Adipocyte (in vitro differentiated cells): Measurements from ENCODE around the gene RALGPS1.

Experiments
- DNase-seq: peaks from one replicate; pipeline ENCODE4 v3.0.0-alpha.2; 2015; ENCODE audit warnings: low read depth
- H3K27me3 ChIP-seq: replicated peaks from 2 replicates; pipeline ENCODE4 v1.7.0; 2013; ENCODE audit warnings: mild to moderate bottlenecking, low read length, moderate library complexity; ENCODE audit not compliant: control insufficient read depth, insufficient read depth
- H3K36me3 ChIP-seq: 2 replicates; pipeline ENCODE4 v1.7.0; 2013; ENCODE audit warnings: low read length, mild to moderate bottlenecking, moderate library complexity; ENCODE audit not compliant: control insufficient read depth, insufficient read depth, severe bottlenecking
- H3K4me1 ChIP-seq: 2 replicates; pipeline ENCODE4 v1.7.0; 2013; ENCODE audit warnings: mild to moderate bottlenecking, low read length, moderate library complexity; ENCODE audit not compliant: control insufficient read depth, insufficient read depth
- H3K4me3 ChIP-seq: 2 replicates; pipeline ENCODE4 v1.7.0; 2013; ENCODE audit warnings: mild to moderate bottlenecking, low read length, moderate library complexity
- H3K9ac ChIP-seq: 2 replicates; pipeline ENCODE4 v1.7.0; 2013; ENCODE audit warnings: mild to moderate bottlenecking, low read length, moderate library complexity
- H3K9me3 ChIP-seq: 2 replicates; pipeline ENCODE4 v1.7.0; 2013; ENCODE audit warnings: mild to moderate bottlenecking, low read length, moderate library complexity; ENCODE audit not compliant: control insufficient read depth

RALGPS1 gene

GRCh38 chr9:126907058-126907457 lies 7.5 kb upstream of the RALGPS1 start:
- H3K4me3 ChIP-seq, result no peak overlapping the region
- no peaks in the 10 kb centered on the region for H3K36me3 ChIP-seq
- no peak overlapping the region for H3K9ac ChIP-seq
- peaks cover 6% of the 10 kb centered on the region for H3K9me3 ChIP-seq
- no peak for DNase-seq
- peaks cover 42% of the 10 kb centered on the region for H3K27me3 ChIP-seq
- H3K4me1 ChIP-seq, result no peaks in the 10 kb centered on the region

- H3K4me1 ChIP-seq, result no peaks in the 10 kb centered on the region
- DNase-seq, result no peak
- H3K9ac ChIP-seq, result no peak overlapping the region
- H3K36me3 ChIP-seq, result no peaks in the 10 kb centered on the region
- H3K9me3 ChIP-seq, result peaks cover 6% of the 10 kb centered on the region
- peaks cover 12% of the 10 kb centered on the region for H3K27me3 ChIP-seq
- H3K4me3 ChIP-seq, result no peak overlapping the region
Observed at GRCh38 chr9:126915281-126915816, 767 bp downstream of the RALGPS1 start.

GRCh38 chr9:126915846-126916543 lies 1.4 kb downstream of the RALGPS1 start:
- H3K4me3 ChIP-seq, result no peak overlapping the region
- DNase-seq, result no peak

GRCh38 chr9:126916909-126917308 lies 2.3 kb downstream of the RALGPS1 start:
- DNase-seq, result no peak
- Histone ChIP-seq H3K4me1 (no peaks in the 10 kb centered on the region), H3K9me3 (no peaks in the 10 kb centered on the region), H3K4me3 (no peak overlapping the region), H3K36me3 (no peaks in the 10 kb centered on the region), H3K27me3 (peaks cover 21% of the 10 kb centered on the region), H3K9ac (no peak overlapping the region)

More at GRCh38 chr9:126915846-126916543, 1.4 kb downstream of the RALGPS1 start:
- no peak overlapping the region for H3K9ac ChIP-seq
- H3K9me3 ChIP-seq, result peaks cover 6% of the 10 kb centered on the region
- H3K4me1 ChIP-seq, result no peaks in the 10 kb centered on the region
- H3K36me3 ChIP-seq, result no peaks in the 10 kb centered on the region
- peaks cover 15% of the 10 kb centered on the region for H3K27me3 ChIP-seq

DNA sequence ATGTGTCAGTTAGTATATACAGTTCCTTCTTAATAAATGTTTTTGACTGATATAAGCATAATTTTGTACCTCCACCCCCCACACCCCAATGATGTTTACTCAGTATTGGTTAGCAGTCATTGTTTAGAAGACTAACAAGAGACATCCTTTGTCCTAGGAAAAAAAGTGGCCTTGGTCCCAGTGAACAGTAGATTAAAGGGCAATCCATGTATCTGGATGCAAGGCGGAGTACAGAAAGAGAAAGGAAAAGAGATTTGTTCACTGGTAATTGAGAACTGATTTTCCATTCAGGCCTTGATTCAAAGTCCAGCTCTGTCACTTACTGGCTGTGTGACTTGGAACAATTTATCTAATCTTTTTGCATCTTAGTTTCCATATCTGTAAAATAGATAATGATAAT lies 4.6 kb downstream of the RALGPS1 start:
- no peaks in the 10 kb centered on the region for H3K4me1 ChIP-seq
- H3K36me3 ChIP-seq, result no peaks in the 10 kb centered on the region
- no peaks in the 10 kb centered on the region for H3K9me3 ChIP-seq
- H3K27me3 ChIP-seq, result peaks cover 20% of the 10 kb centered on the region
- no peak overlapping the region for H3K4me3 ChIP-seq
- no peak for DNase-seq
- H3K9ac ChIP-seq, result no peak overlapping the region

GRCh38 chr9:126925876-126926275 lies 11.3 kb downstream of the RALGPS1 start:
- Histone ChIP-seq H3K4me3 (no peak overlapping the region), H3K27me3 (peaks cover 40% of the 10 kb centered on the region), H3K9me3 (no peaks in the 10 kb centered on the region), H3K9ac (no peak overlapping the region), H3K4me1 (no peaks in the 10 kb centered on the region), H3K36me3 (no peaks in the 10 kb centered on the region)
- no peak for DNase-seq

DNA sequence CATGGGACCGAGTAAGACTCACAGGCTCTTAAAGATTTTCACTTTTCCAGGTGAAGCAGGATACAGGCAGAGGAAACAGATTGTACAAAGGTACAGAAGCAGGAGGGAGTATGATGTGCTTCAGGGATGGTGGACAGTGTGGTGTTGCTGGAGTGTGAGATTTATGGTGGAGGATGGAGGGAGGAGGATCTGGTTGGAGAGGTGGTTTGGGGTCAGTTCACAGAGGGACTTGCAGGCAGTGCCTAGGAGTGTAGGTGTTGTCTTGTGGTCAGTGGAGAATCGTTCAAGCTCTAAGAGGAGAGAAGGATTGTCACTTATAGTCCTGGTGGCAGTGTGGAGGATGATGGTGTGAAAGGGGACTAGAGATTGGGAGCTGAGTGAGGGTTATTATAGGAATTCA lies 11.8 kb downstream of the RALGPS1 start:
- peaks cover 38% of the 10 kb centered on the region for H3K27me3 ChIP-seq
- no peaks in the 10 kb centered on the region for H3K9me3 ChIP-seq
- no peaks in the 10 kb centered on the region for H3K36me3 ChIP-seq
- H3K4me1 ChIP-seq, result no peaks in the 10 kb centered on the region
- H3K4me3 ChIP-seq, result no peak overlapping the region
- DNase-seq, result no peak
- H3K9ac ChIP-seq, result no peak overlapping the region

DNA sequence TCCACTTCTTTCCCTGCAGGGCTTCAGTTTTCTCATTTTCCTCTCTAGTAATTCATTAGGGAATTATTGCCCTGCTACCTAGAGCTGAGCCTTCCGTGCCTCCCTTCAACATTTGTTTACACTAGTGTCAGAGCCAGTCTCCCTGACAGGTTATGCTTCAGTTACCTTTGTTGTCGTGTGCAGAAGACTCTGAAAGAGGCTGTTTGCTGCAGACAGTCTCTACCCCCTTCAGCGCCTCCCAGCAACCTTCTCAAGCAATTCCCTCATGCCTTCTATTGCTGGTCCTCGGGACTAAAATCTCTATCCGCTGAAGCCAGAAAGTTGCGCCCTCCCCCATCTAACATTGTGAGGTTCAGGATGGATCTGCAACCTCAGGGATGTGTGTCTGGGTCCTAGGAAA lies 12.8 kb downstream of the RALGPS1 start:
- no peak for DNase-seq
- no peaks in the 10 kb centered on the region for H3K9me3 ChIP-seq
- no peaks in the 10 kb centered on the region for H3K4me1 ChIP-seq
- no peaks in the 10 kb centered on the region for H3K36me3 ChIP-seq
- peaks cover 40% of the 10 kb centered on the region for H3K27me3 ChIP-seq
- H3K9ac ChIP-seq, result no peak overlapping the region
- H3K4me3 ChIP-seq, result no peak overlapping the region

DNA sequence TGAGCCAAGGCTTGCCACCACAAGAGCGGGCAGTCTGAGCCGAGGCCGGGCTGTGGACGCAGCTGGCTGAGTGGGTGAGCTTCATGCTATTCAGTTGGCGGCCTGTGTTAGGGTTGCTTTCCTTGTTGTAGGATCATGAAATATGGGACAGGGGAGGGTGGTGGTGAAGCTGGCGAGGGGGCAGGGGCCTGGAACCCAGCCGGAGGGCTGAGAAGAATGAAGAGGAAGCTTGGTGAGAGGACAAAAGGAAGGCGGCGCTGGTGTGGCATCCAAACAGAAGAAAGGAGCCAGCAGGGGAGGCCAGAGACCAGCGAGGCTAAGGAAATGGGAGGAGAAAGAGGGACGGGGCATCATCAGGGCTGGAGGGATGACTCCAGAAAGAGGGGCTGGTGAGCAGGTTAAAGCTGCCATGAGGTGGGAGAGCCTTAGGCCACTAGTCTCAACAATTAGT lies 18.3 kb downstream of the RALGPS1 start:
- Histone ChIP-seq H3K36me3 (no peaks in the 10 kb centered on the region), H3K27me3 (peaks cover 38% of the 10 kb centered on the region), H3K4me3 (no peak overlapping the region), H3K4me1 (no peaks in the 10 kb centered on the region), H3K9me3 (no peaks in the 10 kb centered on the region), H3K9ac (no peak overlapping the region)
- DNase-seq, result no peak

DNA sequence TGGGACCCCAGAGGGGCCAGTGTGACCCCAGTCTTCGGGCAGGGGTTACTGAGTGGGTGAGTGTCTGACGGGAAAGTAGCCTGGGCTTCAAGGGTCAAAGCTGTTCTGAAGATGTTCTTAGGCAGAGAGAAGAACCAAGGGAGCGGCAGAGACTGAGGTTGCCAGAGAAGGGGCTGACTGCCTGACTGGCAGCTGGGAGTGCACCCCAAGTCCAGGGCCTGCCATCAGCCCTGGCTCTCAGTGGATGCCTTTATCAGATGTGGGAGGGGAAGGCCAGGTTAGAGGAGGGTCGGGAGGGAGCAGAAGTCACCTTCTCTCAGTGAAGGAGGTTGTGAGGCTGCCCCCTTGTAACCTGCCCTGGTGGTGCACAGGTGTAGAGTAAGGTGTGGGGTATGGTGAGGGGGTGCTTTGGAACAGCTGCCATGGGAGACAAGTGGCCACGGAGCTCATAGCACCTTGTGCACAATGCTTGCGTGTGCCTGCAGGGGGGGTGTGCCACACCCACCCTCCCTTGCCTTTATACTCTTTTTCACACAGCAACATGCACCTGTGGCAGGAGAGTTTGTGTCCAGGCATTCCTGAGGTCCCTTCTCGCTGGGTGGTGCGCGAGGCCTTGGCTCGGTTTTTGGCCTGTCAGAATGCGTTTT lies 18.9 kb downstream of the RALGPS1 start:
- Histone ChIP-seq H3K4me3 (no peak overlapping the region), H3K36me3 (no peaks in the 10 kb centered on the region), H3K27me3 (peaks cover 34% of the 10 kb centered on the region), H3K4me1 (no peaks in the 10 kb centered on the region), H3K9ac (no peak overlapping the region), H3K9me3 (no peaks in the 10 kb centered on the region)
- DNase-seq, result no peak

- no peak for DNase-seq
- Histone ChIP-seq H3K9ac (no peak overlapping the region), H3K36me3 (no peaks in the 10 kb centered on the region), H3K4me3 (no peak overlapping the region), H3K4me1 (no peaks in the 10 kb centered on the region), H3K9me3 (no peaks in the 10 kb centered on the region), H3K27me3 (peaks cover 37% of the 10 kb centered on the region)
Observed at GRCh38 chr9:126934441-126934840, 19.9 kb downstream of the RALGPS1 start.
